Glutamatergic neuron (in vitro differentiated cells): ENCODE data around the gene ZNF322. TPM values are rescaled to one million over a fixed set of nuclear protein-coding genes. Genes with fewer than 3 reads are reported as not detected.
A peak's percentile ranks its signal among the peaks of the same experiment; 100 is the strongest.

Experiments
- DNase-seq: peaks from one replicate; pipeline ENCODE4 v3.0.0; 2022
- H3K27ac Mint-ChIP-seq: one replicate; pipeline ENCODE4 v1.8.0; 2020; ENCODE audit warnings: mild to moderate bottlenecking, mixed read lengths, inconsistent platforms; ENCODE audit not compliant: unreplicated experiment
- H3K27me3 Mint-ChIP-seq: one replicate; pipeline ENCODE4 v1.8.0; 2020; ENCODE audit warnings: mild to moderate bottlenecking, moderate library complexity, mixed read lengths, inconsistent platforms; ENCODE audit not compliant: unreplicated experiment
- H3K36me3 Mint-ChIP-seq: one replicate; pipeline ENCODE4 v1.8.0; 2020; ENCODE audit warnings: mild to moderate bottlenecking, mixed read lengths, inconsistent platforms; ENCODE audit not compliant: unreplicated experiment
- H3K4me1 Mint-ChIP-seq: one replicate; pipeline ENCODE4 v1.8.0; 2020; ENCODE audit warnings: mild to moderate bottlenecking, low read depth, mixed read lengths, inconsistent platforms; ENCODE audit not compliant: unreplicated experiment
- H3K4me3 Mint-ChIP-seq: one replicate; pipeline ENCODE4 v1.8.0; 2020; ENCODE audit warnings: mild to moderate bottlenecking, mixed read lengths, inconsistent platforms; ENCODE audit not compliant: unreplicated experiment
- H3K9me3 Mint-ChIP-seq: one replicate; pipeline ENCODE4 v1.8.0; 2020; ENCODE audit warnings: mild to moderate bottlenecking, moderate library complexity, mixed read lengths, inconsistent platforms; ENCODE audit not compliant: unreplicated experiment
- CTCF ChIP-seq: fragments of 200-600 bp; sonication (generic); IDR thresholded peaks from one replicate; pipeline ENCODE4 v1.5.0; 2021; ENCODE audit not compliant: partially characterized antibody, unreplicated experiment
- total RNA-seq: library from RNA; stranded (reverse); fragmentation: NEBNext Ultra II Directional; extraction: Animal tissue kit (Norgen Biotek cat#: 25700); gene quantifications from one replicate; pipeline ENCODE4 v1.2.1, GENCODE V29; 2021; ENCODE audit not compliant: unreplicated experiment

Gene ZNF322
- total RNA-seq, 1 donor from 2014 or later: 30.8 TPM

DNA sequence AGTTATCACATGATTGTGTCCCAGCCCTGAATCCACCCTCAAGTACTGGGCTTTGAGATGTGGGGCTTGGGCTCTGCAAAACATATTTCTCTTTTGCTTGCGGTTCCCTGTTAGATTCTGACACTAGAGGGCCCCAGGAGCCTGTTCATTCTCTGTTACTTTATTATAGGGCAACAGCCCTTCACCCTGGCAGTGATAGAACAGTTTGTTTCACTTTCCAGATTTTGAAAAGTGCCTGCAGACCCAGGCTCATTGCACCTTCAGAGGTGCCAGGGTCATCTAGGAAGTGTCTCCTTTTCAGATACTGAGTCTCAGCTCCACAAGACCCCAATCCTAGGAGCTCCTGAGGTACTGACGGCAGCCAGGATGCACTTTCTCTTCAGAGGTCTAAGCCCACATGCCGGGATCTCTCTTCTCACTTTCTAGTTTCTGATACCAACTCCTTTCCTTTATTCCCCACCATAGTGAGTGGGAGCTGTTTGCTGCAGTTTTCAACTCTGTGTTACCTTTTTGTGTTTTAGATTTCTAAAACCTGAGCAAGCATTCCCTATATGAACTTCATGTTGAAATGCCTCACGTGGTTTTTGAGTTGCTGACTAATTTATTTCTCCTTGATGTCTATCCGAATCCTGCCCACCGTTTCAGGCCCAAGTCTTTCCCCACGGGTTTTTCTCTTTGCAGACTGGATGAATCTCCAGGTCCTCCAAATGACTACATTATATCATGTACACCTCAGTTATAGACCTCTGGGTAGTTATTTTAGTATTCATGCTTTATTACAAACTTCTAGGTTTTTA lies 51.9 kb downstream of the ZNF322 start:
- Mint-ChIP-seq H3K27me3 (peaks cover 7% of the 10 kb centered on the region), H3K4me3 (no peak overlapping the region), H3K27ac (no peak overlapping the region), H3K36me3 (no peaks in the 10 kb centered on the region), H3K4me1 (no peaks in the 10 kb centered on the region), H3K9me3 (peaks cover 2% of the 10 kb centered on the region)
- TF ChIP-seq CTCF: peak; percentile 24
- DNase-seq: no peak

- no peak for TF ChIP-seq CTCF
Measured at GRCh38 chr6:26604797-26605196, 54.7 kb downstream of the ZNF322 start.

DNA sequence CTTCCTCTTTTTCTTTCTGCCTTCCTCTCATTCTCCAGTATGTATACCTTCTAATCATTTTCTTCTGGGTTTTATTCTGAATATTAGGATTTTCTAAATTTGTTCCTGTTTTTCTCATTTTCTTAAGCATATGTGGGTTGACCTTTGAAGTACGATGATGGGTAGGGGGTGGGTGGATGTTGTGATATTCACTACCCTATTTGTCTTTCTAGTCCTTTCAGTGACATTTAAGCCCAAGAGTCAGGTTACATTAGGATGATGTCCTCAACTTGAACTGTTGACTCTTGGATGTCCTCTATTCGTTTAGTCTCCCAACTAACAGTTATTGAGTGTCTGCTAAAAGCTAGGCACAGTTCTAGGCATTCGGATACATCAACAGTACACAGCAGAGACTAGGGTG lies 55.5 kb downstream of the ZNF322 start:
- no peaks in the 10 kb centered on the region for H3K36me3 Mint-ChIP-seq
- H3K4me3 Mint-ChIP-seq: no peak overlapping the region
- DNase-seq: no peak
- no peak overlapping the region for H3K27ac Mint-ChIP-seq
- H3K27me3 Mint-ChIP-seq: no peaks in the 10 kb centered on the region
- H3K9me3 Mint-ChIP-seq: no peaks in the 10 kb centered on the region
- no peak for TF ChIP-seq CTCF
- no peaks in the 10 kb centered on the region for H3K4me1 Mint-ChIP-seq

More at GRCh38 chr6:26604797-26605196, 54.7 kb downstream of the ZNF322 start:
- Mint-ChIP-seq H3K27me3 (no peaks in the 10 kb centered on the region), H3K4me1 (no peaks in the 10 kb centered on the region), H3K9me3 (no peaks in the 10 kb centered on the region), H3K4me3 (no peak overlapping the region), H3K27ac (no peak overlapping the region), H3K36me3 (no peaks in the 10 kb centered on the region)
- DNase-seq: no peak

DNA sequence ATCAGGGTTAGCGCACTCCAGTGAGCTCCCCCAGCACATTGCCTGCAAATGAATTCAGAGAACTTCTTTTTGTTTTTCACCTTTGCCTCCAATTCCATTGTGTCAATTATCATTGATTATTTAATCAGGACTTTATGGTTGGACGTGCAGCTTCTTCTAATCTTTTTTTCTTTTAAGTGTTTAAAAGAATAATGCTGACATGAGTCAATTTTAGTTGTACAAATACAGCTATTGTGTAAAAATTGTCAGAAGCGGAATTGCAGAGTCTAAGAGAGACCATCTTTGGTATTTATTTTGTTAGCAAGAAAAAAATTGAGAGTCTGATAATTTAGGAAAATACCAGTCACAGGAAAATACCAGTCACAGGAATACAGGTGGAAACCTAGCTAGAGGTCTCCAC lies 57.3 kb downstream of the ZNF322 start:
- Mint-ChIP-seq H3K27ac (no peak overlapping the region), H3K9me3 (no peaks in the 10 kb centered on the region), H3K27me3 (peaks cover 1% of the 10 kb centered on the region), H3K4me1 (no peaks in the 10 kb centered on the region), H3K36me3 (no peaks in the 10 kb centered on the region), H3K4me3 (no peak overlapping the region)
- no peak for TF ChIP-seq CTCF
- no peak for DNase-seq

- Mint-ChIP-seq H3K9me3 (no peaks in the 10 kb centered on the region), H3K4me1 (no peaks in the 10 kb centered on the region), H3K36me3 (no peaks in the 10 kb centered on the region), H3K27me3 (peaks cover 1% of the 10 kb centered on the region), H3K27ac (no peak overlapping the region), H3K4me3 (no peak overlapping the region)
- TF ChIP-seq CTCF: no peak
- DNase-seq: no peak
Measured at GRCh38 chr6:26600759-26601158, 58.8 kb downstream of the ZNF322 start.
